ENCODE results near the gene LRRC37A. TPM values are rescaled to one million over a fixed set of nuclear protein-coding genes. Genes with fewer than 3 reads are reported as not detected.
"Not testable (repeated sequence)": the region's sequence is repeated elsewhere in the genome, so short reads cannot be mapped to it uniquely, and the experiment has no call there.

LRRC37A gene
- 1 to 10 TPM in 11 of 12 donors, not detected in 1; 1.5 to 6.7 (median 3.2) TPM for polyA plus RNA-seq (ENCODE audit: insufficient read length in 12 of 12)
- long read RNA-seq, donor 1, partial matches to known transcripts, result 22 of 22 reads
- long read RNA-seq, donor 1, other reads (novel, unspliced or antisense), result 0 of 22 reads
- long read RNA-seq, donor 2, result 0 reads
- long read RNA-seq, donor 3, result 0 reads
- long read RNA-seq, donor 4, result 0 reads
- long read RNA-seq, donor 5, partial matches to known transcripts, result 20 of 27 reads
- long read RNA-seq, donor 5, other reads (novel, unspliced or antisense), result 7 of 27 reads
- long read RNA-seq, donor 6, result 0 reads
- long read RNA-seq, donor 7, result 0 reads
- long read RNA-seq, donor 8, partial matches to known transcripts, result 5 of 5 reads
- long read RNA-seq, donor 8, other reads (novel, unspliced or antisense), result 0 of 5 reads
- long read RNA-seq, donor 9, result 0 reads
- long read RNA-seq, donor 10, result 0 reads
- long read RNA-seq, donor 11, result 0 reads

DNA sequence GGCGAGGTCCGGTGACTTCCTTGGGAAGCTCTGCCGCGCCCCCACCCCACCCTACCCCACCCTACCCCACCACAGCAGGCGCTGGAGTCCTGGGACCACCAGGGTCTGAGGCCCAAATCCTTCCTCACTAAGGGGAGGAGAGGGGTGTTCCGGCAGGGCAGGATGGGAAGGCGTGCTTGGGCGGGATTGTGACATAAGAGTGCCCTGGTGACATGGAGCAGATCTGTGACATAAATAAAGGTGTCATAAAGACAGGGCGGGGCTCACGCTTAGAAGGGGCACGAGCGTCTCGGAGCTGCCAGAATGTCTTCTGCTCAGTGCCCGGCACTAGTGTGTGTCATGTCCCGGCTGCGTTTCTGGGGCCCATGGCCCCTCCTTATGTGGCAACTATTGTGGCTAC, at the start of gene LRRC37A:
LRRC37A (plus strand) TSS at position 301 of the 400 bp plus-strand sequence; CDS start at position 304, 3 bp downstream.
- DNase-seq, result not testable (repeated sequence)

DNA sequence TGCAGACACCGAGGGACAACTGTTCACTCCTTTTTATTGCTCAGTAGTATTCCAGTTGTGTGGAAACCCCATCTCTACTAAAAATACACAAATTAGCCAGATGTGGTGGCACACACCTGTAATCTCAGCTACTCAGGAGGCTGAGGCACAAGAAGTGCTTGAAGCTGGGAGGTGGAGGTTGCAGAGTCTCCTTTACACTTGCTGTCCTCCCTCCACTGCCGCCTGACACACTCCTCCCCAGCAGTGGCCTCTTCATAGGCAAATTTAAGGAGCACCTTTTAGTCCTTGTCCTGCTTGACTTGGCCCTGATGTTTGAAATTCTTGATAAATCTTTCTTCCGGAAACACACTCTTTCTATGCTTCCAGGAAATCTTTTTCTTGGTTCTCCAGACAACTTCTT, 45.8 kb upstream of the LRRC37A start:
- not testable (repeated sequence) for DNase-seq

DNA sequence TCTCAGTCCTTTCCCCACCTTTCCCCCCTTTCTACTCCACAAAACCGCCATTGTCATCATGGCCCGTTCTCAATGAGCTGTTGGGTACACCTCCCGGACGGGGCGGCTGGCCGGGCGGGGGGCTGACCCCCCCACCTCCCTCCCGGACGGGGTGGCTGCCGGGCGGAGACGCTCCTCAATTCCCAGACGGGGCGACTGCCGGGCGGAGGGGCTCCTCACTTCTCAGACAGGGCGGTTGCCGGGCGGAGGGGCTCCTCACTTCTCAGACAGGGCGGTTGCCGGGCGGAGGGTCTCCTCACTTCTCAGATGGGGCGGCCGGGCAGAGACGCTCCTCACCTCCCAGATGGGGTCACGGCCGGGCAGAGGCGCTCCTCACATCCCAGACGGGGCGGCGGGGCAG, 42.1 kb upstream of the LRRC37A start:
- DNase-seq, result not testable (repeated sequence)

DNA sequence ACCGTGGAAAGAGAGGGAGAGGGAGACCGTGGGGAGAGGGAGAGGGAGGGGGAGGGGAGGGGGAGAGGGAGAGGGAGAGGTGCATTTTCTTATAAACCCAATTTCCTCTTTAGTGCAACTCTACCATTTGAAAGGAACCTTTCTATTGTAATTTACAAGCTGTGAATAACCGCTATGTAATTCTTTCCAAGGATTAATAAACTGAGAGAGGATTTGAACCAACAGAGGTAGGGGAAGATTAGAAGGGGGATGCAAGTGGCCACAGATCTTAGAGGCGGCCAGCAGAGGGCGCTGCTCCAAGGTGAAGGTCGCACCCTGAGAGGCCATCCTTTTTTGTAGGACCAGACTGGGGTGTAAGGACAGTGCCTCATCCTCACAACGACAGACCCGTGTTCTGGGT, 41.2 kb upstream of the LRRC37A start:
- not testable (repeated sequence) for DNase-seq

DNA sequence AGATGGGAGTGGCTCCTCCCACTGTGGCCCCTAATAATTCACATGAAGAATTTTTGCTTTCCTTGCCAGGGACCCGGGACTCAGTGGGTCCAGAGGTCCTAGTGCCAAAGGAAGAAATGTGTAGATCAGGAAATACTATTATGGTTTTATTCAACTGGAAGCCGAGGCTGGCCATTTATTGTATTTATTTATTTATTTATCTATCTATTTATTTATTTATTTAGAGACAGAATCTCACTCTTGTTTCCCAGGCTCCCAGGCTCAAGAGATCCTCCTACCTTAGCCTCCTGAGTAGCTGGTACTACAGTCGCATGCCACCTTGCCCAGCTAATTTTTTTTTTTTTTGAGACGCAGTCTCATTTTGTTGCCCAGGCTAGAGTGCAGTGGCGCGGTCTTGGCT, 40.7 kb upstream of the LRRC37A start:
- DNase-seq, result not testable (repeated sequence)

DNA sequence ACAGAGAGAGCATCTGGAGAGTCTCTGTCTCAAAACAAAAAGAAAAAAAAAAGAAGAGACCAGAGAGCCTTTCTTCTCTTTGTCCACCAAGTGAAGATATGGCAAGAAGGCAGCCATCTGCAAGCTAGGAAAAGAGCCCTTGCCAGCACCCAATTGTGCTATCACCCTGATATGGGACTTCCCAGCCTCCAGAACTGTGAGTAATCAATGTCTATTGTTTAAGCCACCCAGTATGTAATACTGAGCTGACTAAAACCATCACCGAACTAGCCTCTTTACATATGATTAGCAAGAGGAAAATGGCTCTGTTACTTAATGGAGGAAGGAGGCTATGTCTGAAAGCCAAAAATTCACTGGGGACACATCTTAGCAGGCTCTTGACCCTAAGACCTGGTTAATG, 38.6 kb upstream of the LRRC37A start:
- not testable (repeated sequence) for DNase-seq

DNA sequence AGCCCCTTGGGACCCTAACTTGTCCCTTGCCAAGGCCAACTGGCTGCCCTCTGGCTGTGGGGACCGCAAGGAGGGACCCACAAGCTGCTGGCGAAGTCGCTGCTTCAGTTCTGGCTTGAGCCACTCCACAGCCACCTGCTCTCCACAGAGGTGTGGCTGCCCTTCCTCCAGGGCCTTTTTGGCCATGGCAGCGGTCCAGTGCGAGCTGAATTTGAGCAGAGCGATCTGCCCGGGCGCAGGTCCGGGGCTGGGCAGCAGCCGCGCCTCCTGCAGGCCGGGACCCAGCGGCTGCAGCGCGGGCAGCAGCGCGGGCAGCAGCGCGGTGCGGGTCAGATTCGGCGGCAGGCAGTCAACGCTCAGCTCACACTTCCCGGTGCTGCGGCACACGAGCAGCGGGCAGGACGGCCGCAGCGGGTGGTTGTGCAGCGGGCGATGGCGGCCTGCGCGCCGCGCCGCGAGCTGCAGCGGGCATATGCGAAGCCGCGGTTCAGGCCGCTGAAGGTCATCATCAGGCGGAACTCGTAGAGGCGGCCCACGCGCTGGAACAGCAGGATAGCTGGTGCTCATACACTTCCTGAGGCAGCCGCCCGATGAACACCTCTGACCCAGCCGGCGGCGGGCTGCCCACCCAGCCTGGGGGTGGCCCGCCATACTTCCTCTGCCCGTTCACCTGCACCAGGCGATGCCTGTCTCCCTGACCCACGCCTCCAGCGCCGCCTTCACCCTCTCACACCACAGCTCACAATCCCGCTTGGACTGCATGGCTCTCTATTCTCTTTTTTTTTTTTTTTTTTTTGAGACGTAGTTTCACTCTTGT, 34.9 kb upstream of the LRRC37A start:
- not testable (repeated sequence) for DNase-seq

DNA sequence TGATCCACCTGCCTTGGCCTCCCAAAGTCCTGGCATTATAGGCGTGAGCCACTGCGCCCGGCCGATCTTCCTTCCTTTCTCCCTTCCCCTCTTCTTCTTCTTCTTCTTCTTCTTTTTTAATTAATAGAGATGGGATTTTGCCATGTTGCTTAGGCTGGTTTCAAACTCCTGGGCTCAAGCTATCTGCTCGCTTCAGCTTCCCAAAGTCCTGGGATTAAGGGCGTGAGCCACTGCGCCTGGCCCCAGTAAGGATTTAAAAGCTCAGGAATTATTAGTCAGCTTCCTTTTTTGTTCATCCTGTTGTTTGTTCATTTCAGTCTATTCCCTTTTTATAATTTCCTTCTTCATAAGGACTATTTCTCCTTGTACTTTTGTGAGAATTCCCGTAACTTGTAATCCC, 32.7 kb upstream of the LRRC37A start:
- no peak for DNase-seq

DNA sequence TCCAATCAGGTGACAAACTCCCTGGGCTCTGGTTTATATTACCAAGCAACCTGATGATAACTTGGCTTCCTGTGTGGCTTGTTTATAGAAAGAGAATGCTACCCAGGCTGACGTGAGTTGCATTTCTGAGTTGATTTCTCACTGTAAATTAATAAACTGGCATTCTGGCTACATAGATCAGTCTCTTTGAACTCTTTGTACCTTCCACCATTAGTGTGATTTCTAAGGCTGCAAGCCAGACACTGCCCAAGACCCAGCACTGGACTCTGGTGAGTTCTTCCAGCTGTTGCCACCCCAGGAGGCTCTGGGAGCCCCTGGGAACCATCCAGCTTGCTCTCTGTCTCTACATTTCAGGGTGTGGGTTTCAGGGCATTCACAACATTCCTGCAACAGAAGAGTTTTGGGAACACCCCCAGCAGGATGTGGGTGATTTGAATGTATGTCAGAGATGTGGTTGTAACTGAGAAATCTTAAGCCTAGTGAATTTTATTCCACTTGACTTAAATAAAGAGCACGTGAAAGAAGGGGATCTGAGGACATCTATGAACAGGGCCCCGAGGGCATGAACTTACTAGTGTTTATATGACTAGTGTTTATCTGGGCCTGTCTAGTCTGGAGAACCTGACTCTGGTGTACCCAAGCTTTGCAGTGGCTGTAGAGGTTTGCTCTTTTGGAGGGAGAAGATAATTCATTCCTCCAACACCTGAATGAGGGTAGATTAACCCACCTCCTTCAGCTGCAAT, 30.3 kb upstream of the LRRC37A start:
- no peak for DNase-seq

DNA sequence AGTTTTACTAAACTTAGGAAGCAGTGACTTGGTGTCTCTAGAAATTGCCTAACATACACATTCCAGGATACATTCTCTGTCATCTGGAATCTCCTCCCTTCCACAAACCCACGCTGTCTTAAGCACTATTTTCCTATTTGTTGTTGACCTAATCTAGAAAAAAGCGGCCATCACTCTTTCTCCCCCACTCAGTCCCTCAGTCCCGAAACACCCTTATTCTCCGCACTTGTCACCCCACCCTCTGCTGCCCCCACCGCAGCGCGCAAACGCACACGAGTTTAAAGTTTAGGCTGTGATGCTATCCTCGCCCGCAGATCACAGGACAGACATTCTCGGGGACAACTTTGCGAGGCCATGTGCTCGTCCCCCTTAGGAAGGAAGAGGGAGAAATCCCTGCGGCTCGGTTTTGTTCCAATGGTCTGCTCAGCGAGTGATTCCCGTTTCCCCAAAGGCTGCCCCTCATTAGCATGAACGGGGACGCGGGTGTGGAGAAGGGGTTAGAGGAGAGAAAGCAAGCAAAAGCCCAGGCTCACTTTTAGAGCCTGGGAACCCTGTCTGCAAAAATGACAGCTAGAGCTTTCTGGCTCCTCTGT, 28.8 kb upstream of the LRRC37A start:
- DNase-seq, result peak; percentile 25

DNA sequence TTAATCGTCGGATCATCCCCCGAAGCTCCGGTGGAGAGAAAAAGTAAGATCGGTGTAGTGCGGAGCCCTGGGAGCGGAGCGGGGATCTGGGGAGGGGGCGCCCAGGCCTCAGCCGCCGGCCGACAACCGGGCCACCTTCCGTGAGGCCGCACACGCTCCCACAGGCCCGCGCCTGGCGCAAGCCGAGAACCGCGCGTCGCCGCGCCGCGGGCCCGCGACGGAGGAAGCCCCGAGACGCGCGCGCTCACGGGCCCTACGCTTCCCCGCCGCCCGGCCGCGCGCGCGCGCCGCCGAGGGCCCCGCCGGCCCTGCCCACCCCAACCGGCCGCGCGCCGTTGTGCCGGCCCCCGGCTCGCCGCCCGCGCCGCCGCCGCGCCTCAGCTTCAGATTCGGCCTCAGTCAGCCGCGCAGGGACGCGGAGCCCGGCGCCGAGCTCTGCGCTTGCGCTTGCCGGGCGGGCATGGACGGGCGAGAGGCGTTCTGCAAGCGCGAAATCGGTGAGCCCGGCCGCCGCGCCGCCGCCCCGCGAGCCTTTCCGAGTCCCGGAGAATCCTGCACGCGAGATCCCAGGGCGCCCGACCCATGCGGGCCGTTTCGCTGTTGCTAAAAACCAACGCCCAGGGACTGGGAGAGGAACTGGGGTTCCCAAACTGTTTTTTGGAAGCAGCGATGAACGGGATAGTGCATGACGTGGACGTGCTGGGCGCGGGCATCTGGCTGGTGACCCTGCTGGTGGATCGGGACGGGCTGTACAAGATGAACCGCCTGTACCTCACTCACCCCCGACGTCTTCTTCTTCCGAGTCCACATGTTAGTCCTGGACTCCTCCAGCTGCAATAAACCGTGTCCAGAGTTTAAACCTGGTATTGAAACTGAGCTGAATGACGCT, 28.0 kb upstream of the LRRC37A start:
- DNase-seq, result peak; percentile 81

DNA sequence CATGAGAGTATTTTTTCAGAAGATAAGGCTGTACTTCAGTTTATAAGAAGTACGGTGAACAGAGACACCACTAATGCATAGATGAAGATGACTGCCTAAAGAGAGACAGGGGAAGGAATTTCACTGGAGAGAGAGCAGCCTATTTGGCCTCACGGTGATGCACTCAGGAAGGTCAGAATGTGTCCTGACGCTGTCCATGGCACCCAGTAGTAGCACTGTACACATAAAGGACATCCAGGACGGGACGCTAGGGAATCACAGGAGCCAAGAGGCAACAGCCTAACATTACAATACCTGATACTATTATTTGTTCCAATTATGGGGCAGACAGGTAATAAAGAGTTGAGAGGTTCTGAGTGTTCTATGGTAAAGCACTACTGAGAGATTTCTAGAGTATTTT, 24.9 kb upstream of the LRRC37A start:
- DNase-seq, result no peak

DNA sequence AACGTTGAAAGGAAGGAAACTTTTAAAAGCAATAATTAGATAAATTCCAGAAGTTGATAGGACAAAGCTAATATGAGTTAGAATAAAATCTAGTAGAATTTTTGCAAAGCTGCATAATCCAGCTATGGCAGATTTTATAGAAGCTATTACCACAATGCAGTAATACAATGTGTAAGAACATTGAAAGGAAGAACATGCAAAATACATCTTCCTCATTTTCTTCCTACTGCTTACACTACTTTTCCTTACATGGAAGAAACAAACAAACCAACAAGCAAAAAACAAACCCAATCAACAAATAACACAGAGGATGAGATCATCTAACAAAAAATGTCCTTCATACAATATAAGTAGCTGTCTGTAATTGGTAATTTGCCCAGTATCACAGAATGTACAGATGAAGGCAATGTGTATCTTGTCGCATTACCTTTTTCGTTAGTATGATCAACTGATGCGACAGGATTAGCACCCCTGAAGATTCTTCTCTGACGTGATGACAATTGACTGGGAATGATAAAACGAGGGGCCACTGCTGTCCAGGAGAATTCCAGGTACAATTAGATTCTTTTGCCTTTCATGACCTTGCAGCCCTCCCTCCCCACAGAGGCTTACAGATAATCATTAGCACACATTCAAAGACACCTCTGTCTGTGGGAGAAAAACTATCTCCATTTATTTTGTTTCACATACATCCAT, 21.2 kb upstream of the LRRC37A start:
- no peak for DNase-seq

DNA sequence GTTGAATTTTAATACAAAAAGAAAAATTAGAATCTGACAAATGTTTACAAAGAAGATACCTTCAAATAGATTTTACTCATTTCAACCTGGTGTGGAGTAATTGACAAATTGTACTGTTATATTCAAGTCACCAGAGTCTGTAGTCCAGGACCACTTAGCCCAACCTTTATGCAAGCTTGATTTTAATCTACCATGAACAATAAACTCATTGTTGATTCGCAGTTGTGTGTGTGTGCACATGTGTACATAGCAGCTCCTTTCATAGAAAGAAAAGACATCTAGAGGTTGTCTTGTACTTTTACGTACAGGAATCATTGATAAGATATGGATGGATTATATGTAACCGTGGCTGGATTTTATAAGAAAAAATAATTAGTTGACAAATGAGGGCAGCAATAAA, 20.7 kb upstream of the LRRC37A start:
- DNase-seq, result no peak

DNA sequence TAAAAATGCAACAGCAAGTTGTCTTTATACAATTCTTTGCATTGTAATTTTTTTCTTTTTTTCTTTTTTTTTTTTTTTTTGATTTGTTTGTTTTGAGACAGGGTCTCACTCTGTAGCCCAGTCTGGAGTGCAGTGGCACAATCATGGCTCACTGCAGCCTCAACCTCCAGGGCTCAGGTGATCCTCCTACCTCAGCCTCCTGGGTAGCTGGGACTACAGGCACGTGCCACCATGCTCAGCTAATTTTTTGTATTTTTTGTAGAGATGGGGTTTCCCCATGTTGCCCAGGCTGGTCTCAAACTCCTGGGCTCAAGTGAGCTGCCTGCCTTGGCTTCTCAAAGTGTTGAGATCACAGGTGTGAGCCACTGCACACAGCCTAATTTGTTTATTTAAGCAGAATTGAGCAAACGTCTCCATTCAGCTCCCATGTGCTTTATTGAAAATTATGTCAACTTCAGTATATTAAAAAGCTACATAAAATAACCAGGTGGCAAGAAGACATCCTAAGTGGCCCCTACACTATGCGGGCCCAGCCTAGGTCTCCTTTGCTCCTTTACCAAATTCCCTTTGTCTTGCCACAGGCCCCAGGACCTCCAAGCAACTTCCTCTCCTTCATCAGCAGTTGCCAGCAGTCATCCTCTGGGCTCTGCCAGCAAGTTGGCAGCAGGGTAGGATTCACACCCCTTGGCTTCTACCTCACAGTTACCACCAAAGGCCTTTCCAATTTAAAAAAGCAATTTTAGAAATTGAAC, 18.0 kb upstream of the LRRC37A start:
- DNase-seq, result not testable (repeated sequence)

DNA sequence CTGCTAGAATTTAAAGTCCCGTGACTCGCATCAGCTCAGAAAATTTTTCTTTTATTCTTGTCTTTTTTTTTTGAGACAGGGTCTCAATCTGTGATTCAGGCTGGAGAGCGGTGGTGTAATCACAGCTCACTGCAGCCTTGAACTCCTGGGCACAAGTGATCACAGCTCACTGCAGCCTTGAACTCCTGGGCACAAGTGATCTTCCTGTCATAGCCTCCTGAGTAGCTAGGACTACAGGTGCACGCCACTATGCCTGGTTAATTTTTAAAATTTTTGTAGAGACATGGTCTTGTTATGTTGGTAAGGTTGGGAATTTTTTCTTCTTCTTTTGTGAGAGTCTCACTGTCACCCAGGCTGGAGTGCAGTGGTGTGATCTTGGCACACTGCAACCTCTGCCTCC, 13.6 kb upstream of the LRRC37A start:
- DNase-seq, result not testable (repeated sequence)

DNA sequence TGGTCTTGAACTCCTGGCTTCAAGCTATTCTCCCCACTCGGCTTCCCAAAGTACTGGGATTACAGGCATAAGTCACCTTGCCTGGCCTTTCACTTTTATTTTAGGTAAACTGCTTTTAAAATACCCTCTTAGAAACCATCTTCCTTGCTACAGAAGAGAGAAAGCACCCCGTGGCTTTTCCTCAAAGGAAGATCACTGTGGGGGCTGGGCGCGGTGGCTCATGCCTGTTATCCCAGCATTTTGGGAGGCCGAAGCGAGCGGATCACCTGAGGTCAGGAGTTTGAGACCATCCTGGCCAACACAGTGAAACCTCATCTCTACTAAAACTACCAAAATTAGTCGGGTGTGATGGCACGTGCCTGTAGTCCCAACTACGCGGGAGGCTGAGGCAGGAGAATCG, 12.3 kb upstream of the LRRC37A start:
- DNase-seq, result not testable (repeated sequence)

DNA sequence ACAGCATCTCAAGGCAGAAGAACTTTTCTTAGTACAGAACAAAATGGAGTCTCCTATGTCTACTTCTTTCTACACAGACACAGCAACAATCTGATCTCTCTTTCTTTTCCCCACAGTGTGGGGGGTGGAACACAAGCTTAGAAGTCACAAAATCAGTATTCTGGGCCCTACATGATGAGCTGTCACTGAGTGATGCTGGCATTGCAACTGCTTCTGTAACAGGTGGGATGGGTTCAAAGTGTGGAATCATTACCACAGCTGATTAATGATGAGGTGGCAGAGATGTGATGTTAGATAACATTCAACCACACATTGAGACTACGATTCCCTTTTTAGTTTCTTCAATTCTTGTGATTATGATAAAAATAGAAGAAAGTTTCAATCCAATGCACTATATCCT, 10.5 kb upstream of the LRRC37A start:
- not testable (repeated sequence) for DNase-seq

DNA sequence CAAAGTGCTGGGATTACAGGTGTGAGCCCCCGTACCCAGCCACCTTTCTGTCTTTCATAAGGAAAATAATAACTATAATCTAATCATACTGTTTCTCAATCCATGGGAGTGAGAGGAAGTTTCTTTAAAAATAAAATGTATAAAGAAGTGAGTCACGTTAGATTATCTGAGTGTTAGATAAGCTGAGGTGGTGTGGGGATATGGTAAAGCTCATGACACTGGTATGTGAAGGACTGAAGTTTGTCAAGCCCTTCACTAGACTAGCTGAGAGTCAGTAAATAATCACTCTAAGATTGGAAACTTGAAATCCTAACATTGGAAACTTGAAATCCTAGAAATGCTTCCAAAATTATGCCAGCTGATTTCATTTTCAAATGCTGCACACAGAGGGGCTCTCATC, 9.4 kb upstream of the LRRC37A start:
- not testable (repeated sequence) for DNase-seq

Measured in muscle of arm (tissue), 14 donors.